Natural killer cell (primary cell): ENCODE data around the gene MAP4K5. TPM values are rescaled to one million over a fixed set of nuclear protein-coding genes. Genes with fewer than 3 reads are reported as not detected.

Experiments
- ATAC-seq, 3 donors: fragments of 150-1000 bp in 2 of 3; fragments of 200-7000 bp in 1 of 3; cut with Tn5 transposase; 1 replicate in 1 of 3; 2 replicates in 2 of 3; pipeline ENCODE4 v1.10.0; 2021; ENCODE audit warnings: mild to moderate bottlenecking in 2 of 3, moderate library complexity in 2 of 3
- DNase-seq, 2 donors: peaks; one replicate each; pipeline versions ENCODE4 v3.0.0 to v3.0.0-alpha.2; 2013 to 2021; ENCODE audit warnings: mixed read lengths in 1 of 2
- H3K27ac ChIP-seq: one replicate; pipeline ENCODE4 v1.5.1; 2013; ENCODE audit warnings: mild to moderate bottlenecking, low read length
- H3K27me3 ChIP-seq: one replicate; pipeline ENCODE4 v1.6.1; 2013; ENCODE audit warnings: low read length; ENCODE audit not compliant: control insufficient read depth, insufficient read depth
- H3K36me3 ChIP-seq: one replicate; pipeline ENCODE4 v1.6.1; 2013; ENCODE audit warnings: low read length; ENCODE audit not compliant: control insufficient read depth, insufficient read depth
- H3K4me1 ChIP-seq: one replicate; pipeline ENCODE4 v1.6.1; 2013; ENCODE audit warnings: low read length; ENCODE audit not compliant: control insufficient read depth, insufficient read depth
- H3K4me3 ChIP-seq: one replicate; pipeline ENCODE4 v1.5.1; 2013; ENCODE audit warnings: low read length
- H3K9me3 ChIP-seq: one replicate; pipeline ENCODE4 v1.6.1; 2013; ENCODE audit warnings: low read length; ENCODE audit not compliant: control insufficient read depth, insufficient read depth
- H3K27ac Mint-ChIP-seq, 2 donors: one replicate each; pipeline ENCODE4 v1.8.0; 2022; ENCODE audit warnings: mild to moderate bottlenecking in 2 of 2, mixed read lengths in 2 of 2, moderate library complexity in 1 of 2
- H3K27me3 Mint-ChIP-seq, 2 donors: one replicate each; pipeline ENCODE4 v1.8.0; 2022; ENCODE audit warnings: low read depth in 2 of 2, mixed read lengths in 2 of 2
- H3K36me3 Mint-ChIP-seq: one replicate; pipeline ENCODE4 v1.8.0; 2022; ENCODE audit warnings: mixed read lengths
- H3K4me1 Mint-ChIP-seq, 2 donors: one replicate each; pipeline ENCODE4 v1.8.0; 2022; ENCODE audit warnings: mixed read lengths in 2 of 2
- H3K4me3 Mint-ChIP-seq: one replicate; pipeline ENCODE4 v1.8.0; 2022; ENCODE audit warnings: mild to moderate bottlenecking, moderate library complexity, mixed read lengths
- H3K9me3 Mint-ChIP-seq, 2 donors: one replicate each; pipeline ENCODE4 v1.8.0; 2022; ENCODE audit warnings: mixed read lengths in 2 of 2
- CTCF ChIP-seq: fragments of 200-600 bp; IDR thresholded peaks from one replicate; pipeline ENCODE4 v1.8.0; 2022; ENCODE audit warnings: antibody characterized with exemption
- WGBS: methylation state at CpG from one replicate; pipeline ENCODE4 v1.1.7; 2013; ENCODE audit warnings: missing lambda C conversion rate; ENCODE audit not compliant: insufficient coverage; 5-methylcytosine and 5-hydroxymethylcytosine counted together
- intact Hi-C: fragments of 100-400 bp; cut with micrococcal nuclease; formaldehyde crosslinking; loops from one replicate; pipeline ENCODE4 v1.14.2; 2022
- total RNA-seq, 4 donors: library from RNA; stranded (reverse); fragments of 120-200 nt in 1 of 4; gene quantifications; one replicate each; pipeline versions ENCODE4 v1.2.3 to v1.2.4, GENCODE V29; 2013 to 2022

The MAP4K5 gene
- total RNA-seq, 3 donors from 2014 or later (not counting 1 experiment from before 2014, with no cell fraction given), result 63.3 to 74.6 (median 65.9) TPM

GRCh38 chr14:50388256-50388931 lies 144.0 kb downstream of the MAP4K5 start:
- Mint-ChIP-seq H3K36me3 (no peaks in the 10 kb centered on the region), H3K4me1 (no peaks in the 10 kb centered on the region), H3K27me3 (peaks cover 0 to 4% of the 10 kb centered on the region in 2 donors), H3K4me3 (no peak overlapping the region), H3K27ac (no peak overlapping the region), H3K9me3 (no peaks in the 10 kb centered on the region)
- Histone ChIP-seq H3K4me1 (no peaks in the 10 kb centered on the region), H3K27ac (no peak overlapping the region), H3K9me3 (no peaks in the 10 kb centered on the region), H3K36me3 (no peaks in the 10 kb centered on the region), H3K4me3 (no peak overlapping the region), H3K27me3 (no peaks in the 10 kb centered on the region)
- 92% methylated on average over 9 of the region's 9 CpGs for WGBS
- no peak for TF ChIP-seq CTCF
- no peak for ATAC-seq
- intact Hi-C loops, result no loop called here
- DNase-seq, result no peak

- no peak for DNase-seq
- no peaks in the 10 kb centered on the region for H3K9me3 Mint-ChIP-seq
- no peaks in the 10 kb centered on the region for H3K36me3 Mint-ChIP-seq
- no peaks in the 10 kb centered on the region for H3K36me3 ChIP-seq
- no peaks in the 10 kb centered on the region for H3K9me3 ChIP-seq
- 100% methylated on average over 1 of the region's 1 CpG for WGBS
- no peaks in the 10 kb centered on the region for H3K4me1 ChIP-seq
- no peaks in the 10 kb centered on the region for H3K4me1 Mint-ChIP-seq
- no peak overlapping the region for H3K27ac ChIP-seq
- no peak overlapping the region for H3K4me3 ChIP-seq
- intact Hi-C loops, result no loop called here
- no peak for TF ChIP-seq CTCF
- ATAC-seq, result no peak
- peaks cover 0 to 2% of the 10 kb centered on the region in 2 donors for H3K27me3 Mint-ChIP-seq
- no peak overlapping the region for H3K4me3 Mint-ChIP-seq
- no peaks in the 10 kb centered on the region for H3K27me3 ChIP-seq
- H3K27ac Mint-ChIP-seq, result no peak overlapping the region
These were observed 144.8 kb downstream of the MAP4K5 start for GRCh38 chr14:50387548-50387947.

GRCh38 chr14:50383618-50384225 lies 148.6 kb downstream of the MAP4K5 start:
- no peaks in the 10 kb centered on the region for H3K9me3 ChIP-seq
- 89% methylated on average over 2 of the region's 3 CpGs for WGBS
- no peak for ATAC-seq
- Mint-ChIP-seq H3K9me3 (no peaks in the 10 kb centered on the region), H3K27ac (no peak overlapping the region), H3K4me3 (no peak overlapping the region), H3K36me3 (no peaks in the 10 kb centered on the region), H3K27me3 (no peaks in the 10 kb centered on the region), H3K4me1 (no peaks in the 10 kb centered on the region)
- H3K4me1 ChIP-seq, result no peaks in the 10 kb centered on the region
- no peaks in the 10 kb centered on the region for H3K36me3 ChIP-seq
- H3K27ac ChIP-seq, result no peak overlapping the region
- intact Hi-C loops, result no loop called here
- H3K27me3 ChIP-seq, result no peaks in the 10 kb centered on the region
- DNase-seq, result no peak
- TF ChIP-seq CTCF, result no peak
- no peak overlapping the region for H3K4me3 ChIP-seq
